GM18499 (cell line): ENCODE results near the gene MYLK.

Experiments used
- ATAC-seq: cut with Tn5 transposase; IDR thresholded peaks from one replicate; pipeline ENCODE4 v1.9.1; 2021; ENCODE audit warnings: moderate number of reproducible peaks; ENCODE audit not compliant: insufficient read depth, unreplicated experiment

The MYLK gene

DNA sequence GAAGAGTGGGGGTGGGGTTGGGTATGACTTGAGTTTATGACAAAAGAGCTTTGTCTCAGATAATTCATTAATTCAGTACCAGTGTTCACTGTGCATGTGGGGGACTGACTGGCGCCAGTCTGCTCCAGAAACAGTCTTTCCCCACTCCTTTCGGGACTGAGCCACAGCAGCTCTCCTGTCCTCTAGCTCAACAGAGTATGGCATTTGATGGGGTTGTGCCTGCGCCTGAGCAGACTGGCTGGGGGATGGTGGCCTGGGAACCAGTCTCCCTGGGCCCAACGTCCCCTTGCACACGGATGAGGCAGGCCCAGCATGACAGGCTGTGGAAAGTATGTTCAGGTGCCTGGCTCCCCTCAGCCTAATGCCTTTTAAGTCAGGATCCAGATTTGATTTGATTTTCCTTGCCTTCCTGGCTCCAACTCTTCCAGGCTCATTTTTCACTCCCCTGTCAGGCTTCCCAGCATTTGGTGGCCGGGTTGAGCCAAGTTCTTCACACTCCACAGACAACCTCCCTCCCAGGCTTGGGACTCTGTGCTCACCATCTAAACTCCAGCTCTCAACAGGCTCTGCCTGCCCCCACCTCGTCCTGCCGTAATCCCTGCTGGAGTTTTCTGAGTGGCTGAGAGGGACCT lies 105.0 kb downstream of the MYLK start:
- no peak for ATAC-seq

DNA sequence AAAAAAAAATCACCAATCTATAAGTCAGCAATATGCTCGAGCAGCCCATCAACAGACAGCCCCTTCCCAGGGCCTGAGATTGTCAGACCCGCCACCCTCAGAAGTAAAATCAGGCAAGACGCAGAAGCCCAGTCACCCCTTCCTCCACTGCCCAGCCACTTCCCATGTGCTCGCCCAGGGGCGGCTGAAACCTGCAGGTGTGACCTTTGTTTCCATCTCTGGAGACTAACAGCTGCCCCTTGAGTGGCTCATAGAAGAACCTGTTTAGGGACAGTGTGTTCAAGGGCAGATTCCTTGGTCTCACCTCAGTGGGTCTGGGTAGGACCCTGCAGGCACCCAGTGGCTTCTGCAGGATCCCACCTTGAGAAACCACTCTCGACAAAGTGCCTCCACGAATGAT lies 105.6 kb downstream of the MYLK start:
- no peak for ATAC-seq

- no peak for ATAC-seq
These were observed 107.9 kb downstream of the MYLK start for GRCh38 chr3:123776071-123776782.

DNA sequence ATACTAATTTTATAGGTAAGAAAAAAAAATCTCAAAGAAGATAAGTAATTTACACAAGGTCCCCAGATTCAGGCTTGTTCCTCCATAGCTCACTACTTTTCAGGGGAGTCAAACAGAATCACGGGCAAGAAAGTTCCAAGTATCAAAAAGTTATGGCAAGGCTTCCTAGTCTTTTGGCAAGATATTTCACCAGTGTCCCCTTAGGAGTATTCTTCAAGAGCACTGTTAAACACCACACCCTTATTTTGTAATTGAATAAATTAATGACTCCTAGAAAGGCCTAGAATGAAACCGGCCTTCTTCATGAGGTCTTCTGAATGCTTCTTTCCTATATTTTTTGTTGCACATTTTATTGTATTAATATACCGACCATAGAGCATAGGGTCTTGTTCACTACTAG lies 109.7 kb downstream of the MYLK start:
- no peak for ATAC-seq

DNA sequence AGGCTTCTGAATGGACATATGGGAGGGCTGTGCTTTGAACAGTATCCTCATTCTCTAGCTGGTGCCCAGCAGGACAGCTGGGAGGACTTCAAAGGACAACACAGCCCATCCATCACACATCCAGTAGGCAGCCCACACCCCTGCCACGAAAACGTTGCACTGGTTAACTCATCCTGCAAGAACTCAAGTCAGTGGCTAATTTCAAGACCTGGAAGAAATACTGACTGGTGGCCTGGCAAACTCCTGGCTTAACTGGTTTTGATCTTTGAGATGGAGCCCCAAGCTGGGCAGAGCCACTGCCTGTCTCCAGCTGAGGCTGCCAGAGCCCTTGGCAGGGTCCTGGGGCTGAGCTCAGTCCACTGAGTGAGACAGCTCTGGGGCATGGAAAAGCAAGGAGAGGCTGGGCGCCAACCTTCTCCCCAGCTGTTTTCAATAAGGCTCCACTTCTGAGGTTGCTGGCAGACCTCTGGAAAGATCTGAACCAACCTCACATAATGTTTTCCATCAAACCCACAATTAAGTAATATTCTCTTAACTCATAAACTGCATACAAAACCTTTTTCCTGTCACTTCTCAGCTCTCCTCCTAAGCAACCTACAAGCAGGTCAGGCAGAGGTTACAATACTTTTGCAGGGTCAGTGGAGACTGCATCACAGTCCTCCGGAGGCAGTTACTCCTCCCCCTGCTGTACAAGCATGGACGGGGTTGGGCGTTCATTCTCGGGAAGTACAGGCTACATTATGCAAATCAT lies 110.3 kb downstream of the MYLK start:
- no peak for ATAC-seq

- ATAC-seq: no peak
These were observed 114.8 kb downstream of the MYLK start for GRCh38 chr3:123769356-123769743.

DNA sequence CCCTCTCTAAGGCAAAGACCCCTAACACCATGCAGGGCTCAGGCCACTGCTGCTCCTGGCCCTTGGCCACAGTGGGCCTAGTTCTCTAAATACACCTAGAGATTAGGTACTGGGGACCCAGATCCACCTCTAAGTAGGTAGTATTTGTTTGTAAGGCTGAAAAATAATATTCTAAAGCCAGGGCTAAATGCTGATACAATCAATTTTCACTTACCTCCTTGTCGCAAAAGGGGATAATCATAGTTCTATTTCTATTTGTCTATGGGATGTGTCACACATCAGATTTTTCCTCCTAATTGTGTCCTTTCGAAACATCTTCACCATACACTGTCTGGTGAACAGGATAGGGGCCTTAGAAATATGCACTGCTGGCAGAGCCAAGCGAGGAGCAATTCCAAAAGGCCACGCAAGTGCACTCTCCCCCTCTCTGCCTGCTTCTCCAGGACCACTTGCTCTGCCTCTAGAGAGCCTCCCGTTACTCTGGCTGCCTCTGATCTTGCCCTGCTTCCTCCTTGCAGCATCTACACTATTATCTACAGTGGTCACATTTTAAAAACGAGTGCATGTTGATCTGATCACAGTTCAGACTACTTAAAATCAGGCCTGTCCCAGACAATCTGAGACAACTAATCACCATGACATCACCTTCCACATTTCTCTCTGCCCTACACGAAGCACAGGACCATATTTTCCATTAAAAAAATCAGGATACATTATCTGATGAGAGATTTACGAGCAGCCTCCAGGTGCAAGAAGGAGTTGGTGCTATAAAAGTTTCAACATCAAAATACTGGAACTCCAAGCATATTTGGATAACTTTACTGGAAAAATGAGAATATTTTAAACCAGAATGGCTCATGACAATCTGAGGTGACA lies 115.4 kb downstream of the MYLK start:
- no peak for ATAC-seq

DNA sequence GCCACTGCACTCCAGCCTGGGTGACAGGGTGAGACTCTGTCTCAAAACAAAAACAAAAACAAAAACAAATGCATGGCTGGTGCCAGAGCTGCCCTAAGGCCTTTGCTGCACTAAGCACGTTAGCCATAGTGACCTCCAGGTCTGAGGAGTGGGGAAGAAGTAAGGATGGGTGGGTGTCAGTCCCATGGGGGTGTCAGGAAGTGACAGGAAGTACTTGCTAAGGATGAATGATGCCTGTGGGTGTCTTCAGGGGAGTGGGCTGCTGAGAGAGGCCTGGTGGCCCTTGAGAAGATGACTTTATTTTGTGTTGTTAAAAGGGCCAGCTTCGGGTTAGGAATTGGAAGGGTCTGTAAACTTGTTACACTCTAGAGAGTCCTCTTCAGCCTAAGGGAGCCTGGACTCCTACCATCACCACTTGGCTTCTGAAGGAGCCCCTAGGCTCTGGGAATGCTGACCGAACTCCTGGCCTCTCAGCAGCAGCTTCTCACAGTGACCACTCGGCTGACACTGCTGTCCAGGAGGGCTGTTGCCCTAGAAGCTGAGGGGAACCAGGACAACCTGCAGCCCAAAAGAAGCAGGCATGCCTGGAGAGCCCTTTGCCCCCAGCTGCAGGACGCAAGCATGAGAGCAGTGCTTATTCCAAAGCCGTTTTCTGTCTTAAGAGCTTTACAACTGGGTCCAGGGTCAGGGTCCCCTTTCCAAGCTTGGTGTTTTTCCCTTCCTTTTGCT lies 116.4 kb downstream of the MYLK start:
- no peak for ATAC-seq

GRCh38 chr3:123767009-123767372 lies 117.1 kb downstream of the MYLK start:
- no peak for ATAC-seq

DNA sequence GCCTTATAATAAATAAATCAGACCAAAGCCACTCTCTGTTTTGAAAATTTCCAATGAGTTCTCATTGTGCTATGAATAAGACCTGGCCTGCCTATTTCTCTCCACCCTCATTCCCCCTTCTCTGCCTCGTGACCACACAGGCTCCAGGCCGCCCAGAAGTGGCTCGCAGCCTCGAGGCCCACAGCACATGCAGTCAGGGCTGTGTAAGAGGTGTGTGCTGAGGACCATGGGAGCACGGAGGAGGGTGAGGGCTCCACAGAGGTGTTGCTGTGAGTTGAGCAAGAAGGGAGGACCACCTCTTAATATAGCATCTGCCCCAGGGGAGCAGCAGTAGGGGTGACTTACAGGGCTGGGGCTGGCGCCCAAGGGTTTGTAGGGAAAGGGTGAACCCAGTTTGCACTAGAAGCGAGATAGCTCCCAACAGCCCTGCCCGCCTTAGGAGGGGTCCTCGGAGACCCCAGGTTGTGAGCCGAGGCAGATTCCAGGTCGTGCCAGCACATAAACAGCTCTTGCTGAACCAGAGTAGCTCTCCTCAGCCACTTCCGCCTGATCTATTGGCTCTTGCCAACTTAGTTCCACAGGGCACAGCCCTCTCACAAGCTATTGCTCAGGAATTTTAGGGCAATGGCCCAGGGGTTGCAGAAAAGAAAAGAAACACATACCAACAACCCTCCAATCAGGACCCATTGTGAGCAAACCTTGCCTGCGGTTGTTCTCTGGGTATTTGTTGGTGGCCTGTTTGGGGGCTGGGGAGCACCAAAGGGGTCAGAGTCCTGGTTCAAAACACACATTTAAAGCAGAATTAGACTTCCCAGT lies 117.7 kb downstream of the MYLK start:
- no peak for ATAC-seq

DNA sequence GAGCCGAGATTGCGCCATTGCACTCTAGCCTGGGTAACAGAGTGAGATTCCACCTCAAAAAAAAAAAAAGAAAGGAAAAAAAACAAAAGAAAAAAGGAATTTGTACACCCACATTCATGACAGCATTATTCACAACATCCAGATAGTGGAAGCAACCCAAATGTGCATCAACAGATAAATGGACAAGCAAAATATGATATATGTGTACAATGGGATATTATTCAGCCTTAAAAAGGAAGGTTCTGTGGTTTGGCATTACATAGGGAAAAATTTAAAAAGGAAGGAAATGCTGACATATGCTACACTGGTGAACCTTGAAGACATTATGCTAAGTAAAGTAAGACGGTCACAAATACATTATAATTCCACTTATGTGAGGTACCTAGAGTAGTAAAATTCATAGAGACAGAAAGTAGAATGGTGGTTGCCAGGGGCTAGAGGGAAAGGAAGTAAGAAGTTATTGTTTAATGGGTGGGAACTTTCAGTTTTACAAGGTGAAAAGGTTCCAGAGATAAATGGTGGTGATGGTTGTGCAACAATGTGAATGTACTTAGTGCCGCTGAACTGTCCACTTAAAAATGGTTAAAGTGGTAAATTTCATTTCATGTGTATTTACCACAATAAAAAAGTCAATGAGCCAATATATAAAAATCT lies 118.5 kb downstream of the MYLK start:
- ATAC-seq: no peak

- no peak for ATAC-seq
These were observed 119.5 kb downstream of the MYLK start for GRCh38 chr3:123764647-123765046.

GRCh38 chr3:123762805-123763204 lies 121.3 kb downstream of the MYLK start:
- ATAC-seq: no peak

- ATAC-seq: no peak
These were observed 123.3 kb downstream of the MYLK start for GRCh38 chr3:123760817-123761216.

GRCh38 chr3:123759871-123760270 lies 124.3 kb downstream of the MYLK start:
- no peak for ATAC-seq

DNA sequence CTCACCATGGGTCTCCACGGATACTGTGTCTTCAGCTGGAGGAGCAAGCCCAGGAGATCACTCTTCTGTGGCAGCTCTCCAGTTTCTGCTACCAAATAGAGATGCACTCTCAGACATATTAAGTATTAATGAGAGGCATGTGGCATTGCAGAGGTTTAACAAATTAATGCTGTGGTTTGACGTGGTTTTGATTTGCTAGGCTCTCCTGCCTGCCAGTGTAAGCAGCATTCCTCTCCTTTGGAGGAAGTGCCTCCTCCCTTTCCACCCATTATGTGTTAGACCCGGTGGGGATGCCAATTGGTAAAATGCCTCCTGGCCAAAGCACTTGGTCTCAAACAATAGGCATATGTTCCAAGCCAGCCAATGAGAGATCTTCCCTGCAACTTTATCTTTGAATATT lies 124.8 kb downstream of the MYLK start:
- ATAC-seq: no peak

GRCh38 chr3:123758081-123758564 lies 126.0 kb downstream of the MYLK start:
- ATAC-seq: no peak

DNA sequence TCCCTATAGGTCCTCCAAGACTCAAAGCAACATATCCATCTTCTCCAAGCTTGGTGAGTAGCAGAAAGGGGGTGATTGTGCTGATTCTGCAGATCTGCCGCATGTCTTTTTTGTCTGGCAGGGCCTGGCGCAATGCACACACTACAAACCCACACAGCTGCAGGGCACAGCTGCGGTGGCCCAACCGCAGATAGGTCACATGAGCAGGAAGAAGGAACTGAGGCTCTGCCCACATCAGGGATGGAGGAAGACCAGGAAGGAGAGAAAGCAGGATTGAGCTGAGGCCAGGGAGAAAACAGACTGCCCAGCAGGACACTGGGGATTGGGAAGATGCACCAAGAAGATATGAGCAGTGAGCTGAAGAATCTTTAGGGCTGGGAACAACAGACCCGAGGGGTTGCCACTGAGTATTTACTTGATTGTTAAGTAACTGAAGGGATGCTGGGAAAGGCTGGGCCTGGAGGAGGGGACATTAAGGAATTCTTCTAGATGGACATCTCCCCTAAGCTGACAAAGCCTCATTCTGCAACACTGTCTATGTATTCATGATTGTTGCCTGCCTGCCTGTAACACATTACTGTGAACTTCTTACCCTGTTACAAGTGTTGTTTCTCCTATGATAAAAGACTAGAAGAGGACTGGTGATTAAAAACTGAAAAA lies 126.7 kb downstream of the MYLK start:
- no peak for ATAC-seq
